PC-9 (cell line): ENCODE results near the gene BCL2L13. TPM values are rescaled to one million over a fixed set of nuclear protein-coding genes. Genes with fewer than 3 reads are reported as not detected.
"Not testable (repeated sequence)": the region's sequence is repeated elsewhere in the genome, so short reads cannot be mapped to it uniquely, and the experiment has no call there.

Experiments
- BruUV-seq: library from RNA; stranded (reverse); fragments of 400-500 nt; replicated peaks from 2 replicates; lab custom pipeline; 2021; lab: Mats Ljungman, UMichigan
- CTCF ChIA-PET: fragments of 300-600 bp; sonication (Branson Sonifier 250); formaldehyde crosslinking; loops from one replicate; lab custom pipeline; 2022; ENCODE audit warnings: antibody characterized with exemption; lab: Charles Lee
- POLR2A ChIA-PET: fragments of 300-600 bp; sonication (Branson Sonifier 250); formaldehyde crosslinking; loops from one replicate; lab custom pipeline; 2022; ENCODE audit warnings: antibody characterized with exemption; ENCODE audit not compliant: unreplicated experiment; lab: Charles Lee
- DNase-seq, 2 experiments: peaks; one replicate each; pipeline versions ENCODE4 v3.0.0 to v3.0.0-alpha.2; 2015 to 2022; ENCODE audit warnings: mixed read lengths in 1 of 2
- H2AFZ ChIP-seq: fragments of 200-600 bp; sonication (generic); 2 replicates; pipeline ENCODE4 v1.8.1; 2017; ENCODE audit warnings: antibody characterized with exemption
- H3F3A ChIP-seq: fragments of 200-600 bp; sonication (generic); 2 replicates; pipeline ENCODE4 v1.8.1; 2017; ENCODE audit warnings: antibody characterized with exemption, mild to moderate bottlenecking, low read depth; ENCODE audit not compliant: insufficient read depth
- H3K27ac ChIP-seq: fragments of 200-600 bp; sonication (generic); 2 replicates; pipeline ENCODE4 v1.6.1; 2016; ENCODE audit warnings: mixed run types
- H3K27me3 ChIP-seq: fragments of 200-600 bp; sonication (generic); 2 replicates; pipeline ENCODE4 v1.6.1; 2016; ENCODE audit warnings: low read depth, mixed run types; ENCODE audit not compliant: insufficient read depth
- H3K36me3 ChIP-seq: fragments of 200-600 bp; sonication (generic); 2 replicates; pipeline ENCODE4 v1.6.1; 2016; ENCODE audit warnings: low read depth, mixed run types
- H3K4me1 ChIP-seq: fragments of 200-600 bp; sonication (generic); replicated peaks from 2 replicates; pipeline ENCODE4 v1.6.1; 2016; ENCODE audit warnings: mixed run types; ENCODE audit not compliant: insufficient read depth
- H3K4me2 ChIP-seq: fragments of 200-600 bp; sonication (generic); 2 replicates; pipeline ENCODE4 v1.6.1; 2017; ENCODE audit warnings: mixed run types
- H3K4me3 ChIP-seq: fragments of 200-600 bp; sonication (generic); 2 replicates; pipeline ENCODE4 v1.6.1; 2016; ENCODE audit warnings: mixed run types
- H3K79me2 ChIP-seq: fragments of 200-600 bp; sonication (generic); 2 replicates; pipeline ENCODE4 v1.6.1; 2017; ENCODE audit warnings: low read depth, mixed run types
- H3K9me2 ChIP-seq: fragments of 200-600 bp; sonication (generic); 2 replicates; pipeline ENCODE4 v1.8.1; 2017; ENCODE audit warnings: mild to moderate bottlenecking; ENCODE audit not compliant: insufficient read depth
- H3K9me3 ChIP-seq: fragments of 200-600 bp; sonication (generic); 2 replicates; pipeline ENCODE4 v1.8.1; 2016; ENCODE audit warnings: low read depth; ENCODE audit not compliant: insufficient read depth
- H4K20me1 ChIP-seq: fragments of 200-600 bp; sonication (generic); 2 replicates; pipeline ENCODE4 v1.8.1; 2017; ENCODE audit not compliant: insufficient read depth
- EZH2 ChIP-seq: fragments of 200-600 bp; sonication (generic); IDR thresholded peaks from 2 replicates; pipeline ENCODE4 v1.8.0; 2017; ENCODE audit warnings: antibody characterized with exemption, low read depth
- intact Hi-C: fragments of 100-400 bp; cut with micrococcal nuclease; formaldehyde crosslinking; loops from one replicate; pipeline ENCODE4 v1.10.0; 2022; ENCODE audit not compliant: unreplicated experiment
- total RNA-seq: library from RNA; stranded (reverse); gene quantifications from 2 replicates; pipeline ENCODE4 v1.2.3, GENCODE V29; 2021
- TF ChIP-seq, protein P1 (sequence below): fragments of 200-600 bp; sonication (generic); conservative IDR thresholded peaks from 2 replicates; pipeline ENCODE4 v1.6.1; 2017; ENCODE audit warnings: mixed run types, antibody characterized with exemption, mild to moderate bottlenecking, moderate library complexity

BCL2L13 gene
- total RNA-seq, 1 experiment from 2014 or later, result 43.1 TPM

DNA sequence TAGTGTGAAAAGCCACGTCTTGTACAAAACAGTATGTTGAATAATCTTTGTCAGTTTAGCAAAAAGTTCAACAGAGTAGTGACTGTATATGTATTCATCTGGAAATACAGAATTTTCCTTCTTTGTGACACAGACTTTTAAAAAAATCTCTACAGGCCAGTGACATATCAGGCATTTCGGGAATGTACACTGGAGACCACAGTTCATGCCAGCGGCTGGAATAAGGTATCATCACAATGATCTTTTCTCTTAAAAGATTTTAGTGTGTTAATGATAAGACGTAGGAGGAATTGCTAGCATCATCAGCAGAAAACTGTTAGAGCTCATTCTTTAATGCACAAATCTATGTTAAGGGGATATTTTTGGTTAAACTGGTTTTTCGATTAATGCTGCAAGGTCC is 57.4 kb downstream of the BCL2L13 start:
- POLR2A ChIA-PET, result no interaction called here
- Histone ChIP-seq H3K27me3 (no peaks in the 10 kb centered on the region), H3K4me3 (no peak overlapping the region), H3K36me3 (no peaks in the 10 kb centered on the region), H2AFZ (no peak overlapping the region), H3K9me2 (no peaks in the 10 kb centered on the region), H3K4me2 (no peak overlapping the region), H3K79me2 (no peaks in the 10 kb centered on the region), H4K20me1 (no peaks in the 10 kb centered on the region), H3K4me1 (no peaks in the 10 kb centered on the region), H3K27ac (no peak overlapping the region), H3F3A (no peaks in the 10 kb centered on the region), H3K9me3 (no peaks in the 10 kb centered on the region)
- TF ChIP-seq EZH2, result no peak
- TF ChIP-seq, protein P1, sequence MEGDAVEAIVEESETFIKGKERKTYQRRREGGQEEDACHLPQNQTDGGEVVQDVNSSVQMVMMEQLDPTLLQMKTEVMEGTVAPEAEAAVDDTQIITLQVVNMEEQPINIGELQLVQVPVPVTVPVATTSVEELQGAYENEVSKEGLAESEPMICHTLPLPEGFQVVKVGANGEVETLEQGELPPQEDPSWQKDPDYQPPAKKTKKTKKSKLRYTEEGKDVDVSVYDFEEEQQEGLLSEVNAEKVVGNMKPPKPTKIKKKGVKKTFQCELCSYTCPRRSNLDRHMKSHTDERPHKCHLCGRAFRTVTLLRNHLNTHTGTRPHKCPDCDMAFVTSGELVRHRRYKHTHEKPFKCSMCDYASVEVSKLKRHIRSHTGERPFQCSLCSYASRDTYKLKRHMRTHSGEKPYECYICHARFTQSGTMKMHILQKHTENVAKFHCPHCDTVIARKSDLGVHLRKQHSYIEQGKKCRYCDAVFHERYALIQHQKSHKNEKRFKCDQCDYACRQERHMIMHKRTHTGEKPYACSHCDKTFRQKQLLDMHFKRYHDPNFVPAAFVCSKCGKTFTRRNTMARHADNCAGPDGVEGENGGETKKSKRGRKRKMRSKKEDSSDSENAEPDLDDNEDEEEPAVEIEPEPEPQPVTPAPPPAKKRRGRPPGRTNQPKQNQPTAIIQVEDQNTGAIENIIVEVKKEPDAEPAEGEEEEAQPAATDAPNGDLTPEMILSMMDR, result no peak
- intact Hi-C loops, result no loop called here
- no peak for DNase-seq
- BruUV-seq, result no TSS peak
- CTCF ChIA-PET, result no interaction called here

DNA sequence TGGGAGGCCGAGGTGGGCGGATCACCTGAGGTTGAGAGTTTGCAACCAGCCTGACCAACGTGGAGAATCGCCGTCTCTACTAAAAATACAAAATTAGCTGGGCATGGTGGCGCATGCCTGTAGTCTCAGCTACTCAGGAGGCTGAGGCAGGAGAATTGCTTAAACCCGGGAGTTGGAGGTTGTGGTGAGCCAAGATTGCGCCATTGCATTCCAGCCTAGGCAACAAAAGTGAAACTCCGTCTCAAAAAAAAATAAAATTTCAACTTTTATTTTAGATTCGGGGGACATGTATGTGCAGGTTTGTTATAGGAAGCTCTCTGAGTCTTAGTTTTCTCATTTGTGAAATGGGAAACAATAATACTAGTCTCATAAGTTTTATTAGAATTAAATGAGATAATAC is 58.6 kb downstream of the BCL2L13 start:
- intact Hi-C loops, H3K4me2 ChIP-seq, H3K4me1 ChIP-seq, H3K9me2 ChIP-seq, H2AFZ ChIP-seq, CTCF ChIA-PET, DNase-seq, POLR2A ChIA-PET, H3K27me3 ChIP-seq, H3F3A ChIP-seq, H3K27ac ChIP-seq, H3K4me3 ChIP-seq, BruUV-seq, H3K36me3 ChIP-seq, H4K20me1 ChIP-seq, H3K9me3 ChIP-seq, H3K79me2 ChIP-seq: not testable (repeated sequence)

DNA sequence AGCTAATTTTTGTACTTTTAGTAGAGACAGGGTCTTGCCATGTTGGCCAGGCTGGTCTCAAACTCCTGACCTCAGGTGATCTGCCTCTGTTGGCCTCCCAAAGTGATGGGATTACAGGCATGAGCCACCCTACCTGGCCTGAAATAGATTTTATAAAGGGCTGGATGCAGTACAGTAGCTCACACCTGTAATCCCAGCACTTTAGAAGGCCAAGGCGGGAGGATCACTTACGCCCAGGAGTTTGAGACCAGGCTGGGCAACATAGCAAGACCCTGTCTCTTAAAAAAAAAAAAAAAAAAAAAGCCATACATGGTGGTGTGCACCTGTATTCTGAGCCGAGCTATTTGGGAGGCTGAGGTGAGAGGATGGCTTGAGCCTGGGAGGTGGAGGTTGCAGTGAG is 59.7 kb downstream of the BCL2L13 start:
- H3K4me1 ChIP-seq, H4K20me1 ChIP-seq, H3K36me3 ChIP-seq, H3K9me2 ChIP-seq, H2AFZ ChIP-seq, H3K79me2 ChIP-seq, H3K4me3 ChIP-seq, intact Hi-C loops, H3K4me2 ChIP-seq, H3F3A ChIP-seq, DNase-seq, H3K27me3 ChIP-seq, BruUV-seq, H3K9me3 ChIP-seq, H3K27ac ChIP-seq, CTCF ChIA-PET, POLR2A ChIA-PET: not testable (repeated sequence)

DNA sequence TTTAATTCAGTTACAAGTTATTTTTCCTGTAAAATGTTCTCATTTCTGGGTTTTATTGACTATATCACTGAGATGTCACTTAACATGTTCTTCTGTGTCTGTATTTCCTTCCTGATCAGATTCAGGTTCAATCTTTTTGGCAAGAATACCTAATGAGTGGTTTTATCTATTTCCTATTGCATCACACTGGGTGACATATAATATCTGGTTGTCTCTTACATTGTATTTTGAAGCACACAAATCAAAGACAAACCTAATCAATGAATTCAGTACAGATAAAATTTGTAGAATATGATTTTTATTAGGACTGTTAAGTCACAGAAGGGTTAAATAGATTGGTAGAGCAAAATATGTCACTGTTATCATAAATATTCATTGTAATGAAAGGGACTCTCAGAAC is 60.4 kb downstream of the BCL2L13 start:
- TF ChIP-seq EZH2, result no peak
- TF ChIP-seq, protein P1, result no peak
- Histone ChIP-seq H3F3A (no peaks in the 10 kb centered on the region), H3K4me1 (no peaks in the 10 kb centered on the region), H3K9me3 (no peaks in the 10 kb centered on the region), H3K4me2 (no peak overlapping the region), H3K36me3 (no peaks in the 10 kb centered on the region), H3K27ac (no peak overlapping the region), H3K4me3 (no peak overlapping the region), H3K27me3 (no peaks in the 10 kb centered on the region), H2AFZ (no peak overlapping the region), H4K20me1 (no peaks in the 10 kb centered on the region), H3K79me2 (no peaks in the 10 kb centered on the region), H3K9me2 (no peaks in the 10 kb centered on the region)
- intact Hi-C loops, result no loop called here
- ChIA-PET POLR2A (no interaction called here), CTCF (no interaction called here)
- no TSS peak for BruUV-seq
- no peak for DNase-seq
